ENCODE measurements around the gene PRR36.

DNA sequence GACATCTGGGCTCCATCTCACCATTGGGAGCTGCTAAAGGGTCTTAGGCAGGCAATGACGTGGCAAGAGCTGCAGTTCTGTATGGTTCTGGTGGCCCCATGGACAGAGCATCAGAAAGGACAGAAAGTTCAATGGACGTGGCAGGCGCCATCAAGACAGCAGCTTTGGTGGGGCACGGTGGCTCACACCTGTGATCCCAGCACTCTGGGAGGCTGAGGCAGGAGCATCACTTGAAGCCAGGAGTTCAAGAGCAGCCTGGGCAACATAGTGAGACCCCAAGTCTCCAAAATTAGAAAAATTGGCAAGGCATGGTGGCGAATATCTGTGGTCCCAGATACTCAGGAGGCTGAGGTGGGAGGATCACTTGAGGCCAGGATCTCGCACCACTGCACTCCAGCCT is 34.7 kb downstream of the PRR36 start:
- TF ChIP-seq, protein P1, sequence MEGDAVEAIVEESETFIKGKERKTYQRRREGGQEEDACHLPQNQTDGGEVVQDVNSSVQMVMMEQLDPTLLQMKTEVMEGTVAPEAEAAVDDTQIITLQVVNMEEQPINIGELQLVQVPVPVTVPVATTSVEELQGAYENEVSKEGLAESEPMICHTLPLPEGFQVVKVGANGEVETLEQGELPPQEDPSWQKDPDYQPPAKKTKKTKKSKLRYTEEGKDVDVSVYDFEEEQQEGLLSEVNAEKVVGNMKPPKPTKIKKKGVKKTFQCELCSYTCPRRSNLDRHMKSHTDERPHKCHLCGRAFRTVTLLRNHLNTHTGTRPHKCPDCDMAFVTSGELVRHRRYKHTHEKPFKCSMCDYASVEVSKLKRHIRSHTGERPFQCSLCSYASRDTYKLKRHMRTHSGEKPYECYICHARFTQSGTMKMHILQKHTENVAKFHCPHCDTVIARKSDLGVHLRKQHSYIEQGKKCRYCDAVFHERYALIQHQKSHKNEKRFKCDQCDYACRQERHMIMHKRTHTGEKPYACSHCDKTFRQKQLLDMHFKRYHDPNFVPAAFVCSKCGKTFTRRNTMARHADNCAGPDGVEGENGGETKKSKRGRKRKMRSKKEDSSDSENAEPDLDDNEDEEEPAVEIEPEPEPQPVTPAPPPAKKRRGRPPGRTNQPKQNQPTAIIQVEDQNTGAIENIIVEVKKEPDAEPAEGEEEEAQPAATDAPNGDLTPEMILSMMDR (IDR thresholded peaks at IDR 0.05): no peak
- TF ChIP-seq EZH2 (IDR thresholded peaks at IDR 0.05; ENCODE audit: borderline replicate concordance, insufficient read depth, low read depth, low read length, poor library complexity, severe bottlenecking): no peak
